H9 (cell line): Measurements from ENCODE around the gene NPHP1. TPM values are rescaled to one million over a fixed set of nuclear protein-coding genes. Genes with fewer than 3 reads are reported as not detected.

ENCODE experiments used
- DNase-seq: peaks from one replicate; pipeline ENCODE4 v3.0.0-alpha.2; 2017
- H2AFZ ChIP-seq: one replicate; pipeline ENCODE4 v1.6.1; 2013; ENCODE audit warnings: mild to moderate bottlenecking, low read length, control low read depth, moderate library complexity
- H2AK5ac ChIP-seq: 2 replicates; pipeline ENCODE4 v1.6.1; 2013; ENCODE audit warnings: low read length, control low read depth, mixed read lengths; ENCODE audit not compliant: insufficient read length
- H2BK120ac ChIP-seq: one replicate; pipeline ENCODE4 v1.6.1; 2013; ENCODE audit warnings: low read depth, mild to moderate bottlenecking, low read length, control low read depth, inconsistent platforms; ENCODE audit not compliant: poor library complexity, severe bottlenecking
- H2BK12ac ChIP-seq: 2 replicates; pipeline ENCODE4 v1.6.1; 2013; ENCODE audit warnings: low read length, control low read depth, mixed read lengths, low read depth; ENCODE audit not compliant: insufficient read length
- H2BK15ac ChIP-seq: 2 replicates; pipeline ENCODE4 v1.6.1; 2013; ENCODE audit warnings: low read depth, low read length, control low read depth
- H2BK20ac ChIP-seq: one replicate; pipeline ENCODE4 v1.6.1; 2013; ENCODE audit warnings: low read depth, mild to moderate bottlenecking, low read length, control low read depth, inconsistent platforms; ENCODE audit not compliant: poor library complexity, severe bottlenecking
- H2BK5ac ChIP-seq: 2 replicates; pipeline ENCODE4 v1.6.1; 2013; ENCODE audit warnings: low read length, control low read depth, mixed read lengths; ENCODE audit not compliant: insufficient read length
- H3K14ac ChIP-seq: 2 replicates; pipeline ENCODE4 v1.6.1; 2013; ENCODE audit warnings: low read length, control low read depth; ENCODE audit not compliant: insufficient read depth
- H3K18ac ChIP-seq: 2 replicates; pipeline ENCODE4 v1.6.1; 2013; ENCODE audit warnings: low read depth, mild to moderate bottlenecking, mixed read lengths, low read length, control low read depth; ENCODE audit not compliant: insufficient read length
- H3K23ac ChIP-seq: 2 replicates; pipeline ENCODE4 v1.6.1; 2013; ENCODE audit warnings: low read length, control low read depth, mixed read lengths, low read depth; ENCODE audit not compliant: insufficient read length
- H3K23me2 ChIP-seq: 2 replicates; pipeline ENCODE4 v1.6.1; 2013; ENCODE audit warnings: low read depth, mild to moderate bottlenecking, mixed read lengths, low read length, control low read depth; ENCODE audit not compliant: insufficient read length, poor library complexity, severe bottlenecking
- H3K27ac ChIP-seq: 2 replicates; pipeline ENCODE4 v1.5.1; 2013; ENCODE audit warnings: low read length, control low read depth, mixed read lengths, low read depth; ENCODE audit not compliant: insufficient read length
- H3K27me3 ChIP-seq: 2 replicates; pipeline ENCODE4 v1.6.1; 2013; ENCODE audit warnings: low read length, control low read depth, inconsistent platforms; ENCODE audit not compliant: insufficient read depth
- H3K4ac ChIP-seq: 2 replicates; pipeline ENCODE4 v1.6.1; 2013; ENCODE audit warnings: low read depth, mild to moderate bottlenecking, control low read depth, inconsistent platforms, low read length, moderate library complexity
- H3K4me1 ChIP-seq: 2 replicates; pipeline ENCODE4 v1.6.1; 2013; ENCODE audit warnings: low read length, control low read depth, inconsistent platforms; ENCODE audit not compliant: insufficient read depth
- H3K4me2 ChIP-seq: 2 replicates; pipeline ENCODE4 v1.6.1; 2013; ENCODE audit warnings: low read length, control low read depth, mixed read lengths; ENCODE audit not compliant: insufficient read length, insufficient read depth
- H3K56ac ChIP-seq: 2 replicates; pipeline ENCODE4 v1.6.1; 2013; ENCODE audit warnings: low read depth, mild to moderate bottlenecking, mixed read lengths, low read length, control low read depth; ENCODE audit not compliant: insufficient read length
- H3K79me1 ChIP-seq: 2 replicates; pipeline ENCODE4 v1.6.1; 2013; ENCODE audit warnings: low read depth, mild to moderate bottlenecking, moderate library complexity, low read length, control low read depth, inconsistent platforms; ENCODE audit not compliant: insufficient read depth, poor library complexity, severe bottlenecking
- H3K79me2 ChIP-seq: 2 replicates; pipeline ENCODE4 v1.6.1; 2013; ENCODE audit warnings: low read length, control low read depth, inconsistent platforms; ENCODE audit not compliant: insufficient read depth
- H3K9ac ChIP-seq: 2 replicates; pipeline ENCODE4 v1.6.1; 2013; ENCODE audit warnings: low read length, control low read depth, mixed read lengths; ENCODE audit not compliant: insufficient read length; ENCODE audit errors: extremely low read depth
- H3K9me3 ChIP-seq: one replicate; pipeline ENCODE4 v1.6.1; 2013; ENCODE audit warnings: low read depth, low read length, inconsistent platforms; ENCODE audit not compliant: control insufficient read depth
- H3T11ph ChIP-seq: one replicate; pipeline ENCODE4 v1.6.1; 2013; ENCODE audit warnings: mild to moderate bottlenecking, low read length, control low read depth, inconsistent platforms
- H4K20me1 ChIP-seq: one replicate; pipeline ENCODE4 v1.6.1; 2013; ENCODE audit not compliant: control insufficient read depth, insufficient read length, insufficient read depth
- H4K5ac ChIP-seq: 2 replicates; pipeline ENCODE4 v1.6.1; 2013; ENCODE audit warnings: low read depth, mild to moderate bottlenecking, mixed read lengths, low read length, control low read depth; ENCODE audit not compliant: insufficient read length
- H4K8ac ChIP-seq: replicated peaks from 2 replicates; pipeline ENCODE4 v1.6.1; 2013; ENCODE audit warnings: low read length, control low read depth, mixed read lengths, low read depth; ENCODE audit not compliant: insufficient read length
- H4K91ac ChIP-seq: 2 replicates; pipeline ENCODE4 v1.6.1; 2013; ENCODE audit warnings: low read depth, mild to moderate bottlenecking, moderate library complexity, mixed read lengths, low read length, control low read depth; ENCODE audit not compliant: insufficient read length
- H3K27ac Mint-ChIP-seq, 3 experiments: 2 replicates in 2 of 3; 3 replicates in 1 of 3; pipeline ENCODE4 v1.8.0; 2020 to 2021; ENCODE audit warnings: mixed read lengths in 3 of 3, mild to moderate bottlenecking in 1 of 3, moderate library complexity in 1 of 3
- H3K27me3 Mint-ChIP-seq: 2 replicates; pipeline ENCODE4 v1.8.0; 2021; ENCODE audit warnings: low read depth, mild to moderate bottlenecking, moderate library complexity, mixed read lengths
- H3K36me3 Mint-ChIP-seq, 3 experiments: 2 replicates in 2 of 3; 3 replicates in 1 of 3; pipeline ENCODE4 v1.8.0; 2020 to 2021; ENCODE audit warnings: low read depth in 3 of 3, mixed read lengths in 3 of 3; ENCODE audit not compliant: insufficient read depth in 1 of 3
- H3K4me1 Mint-ChIP-seq, 2 experiments: 2 replicates each; pipeline ENCODE4 v1.8.0; 2020; ENCODE audit warnings: mixed read lengths in 2 of 2
- H3K4me3 Mint-ChIP-seq, 2 experiments: 2 replicates in 1 of 2; 3 replicates in 1 of 2; pipeline ENCODE4 v1.8.0; 2020 to 2021; ENCODE audit warnings: mild to moderate bottlenecking in 2 of 2, mixed read lengths in 2 of 2, moderate library complexity in 1 of 2
- H3K9me3 Mint-ChIP-seq, 2 experiments: 2 replicates in 1 of 2; 3 replicates in 1 of 2; pipeline ENCODE4 v1.8.0; 2020; ENCODE audit warnings: mild to moderate bottlenecking in 2 of 2, mixed read lengths in 2 of 2, moderate library complexity in 1 of 2
- WGBS: extraction: QIAGEN DNeasy Blood & Tissue Kit; methylation state at CpG from one replicate; pipeline ENCODE4 v1.1.7; 2013; ENCODE audit warnings: missing lambda C conversion rate, low lambda C conversion rate, mixed read lengths; ENCODE audit not compliant: insufficient read length; ENCODE audit errors: extremely low coverage; 5-methylcytosine and 5-hydroxymethylcytosine counted together
- total RNA-seq: library from RNA; stranded (reverse); gene quantifications from 2 replicates; pipeline ENCODE4 v1.2.1, GENCODE V29; 2021
- TF ChIP-seq, protein P1 (sequence below): fragments of 200-600 bp; sonication (generic); conservative IDR thresholded peaks from 3 replicates; pipeline ENCODE4 v1.8.0; 2021; ENCODE audit warnings: antibody characterized with exemption, mild to moderate bottlenecking

Gene NPHP1
- total RNA-seq, 1 experiment from 2014 or later: 2.1 TPM

DNA sequence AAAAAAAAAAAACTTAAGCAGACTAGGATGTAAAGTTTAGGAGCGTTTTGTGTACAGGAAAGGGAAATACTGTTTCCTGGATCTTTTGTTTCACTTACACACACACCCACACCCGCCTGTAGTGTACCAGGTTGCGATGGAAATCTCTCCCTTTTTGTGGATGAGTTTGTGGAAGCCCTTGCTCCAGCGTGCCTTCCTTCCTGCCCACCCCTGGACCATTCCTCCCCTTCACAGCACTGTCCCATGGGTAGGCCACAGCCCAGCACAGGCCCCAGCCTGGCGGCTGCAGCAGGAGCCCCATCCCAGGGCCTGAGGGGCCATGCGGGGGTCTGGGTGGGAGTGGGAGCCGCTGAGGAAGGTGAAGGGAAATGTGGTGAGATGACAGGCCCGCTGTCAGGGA lies 104.3 kb downstream of the NPHP1 start:
- no peaks in the 10 kb centered on the region; a peak in 1 of 7 replicates for H3K36me3 Mint-ChIP-seq
- no peak overlapping the region; a peak in 1 of 7 replicates for H3K27ac Mint-ChIP-seq

More for the DNA sequence above, 104.3 kb downstream of the NPHP1 start:
- Mint-ChIP-seq H3K4me1 (peaks cover 5 to 11% of the 10 kb centered on the region in 2 experiments; a peak in 3 of 4 replicates), H3K9me3 (peaks cover 0 to 2% of the 10 kb centered on the region in 2 experiments; a peak in 1 of 5 replicates), H3K4me3 (no peak overlapping the region), H3K27me3 (peaks cover 2% of the 10 kb centered on the region)
- Histone ChIP-seq H4K91ac (no peak overlapping the region), H4K20me1 (no peaks in the 10 kb centered on the region), H2BK15ac (no peak overlapping the region), H3K14ac (no peak overlapping the region), H2BK12ac (no peak overlapping the region), H3K18ac (no peak overlapping the region), H3K79me2 (no peaks in the 10 kb centered on the region), H3K79me1 (no peaks in the 10 kb centered on the region), H3T11ph (no peak overlapping the region), H2AK5ac (no peak overlapping the region), H3K23ac (no peak overlapping the region), H2BK120ac (no peak overlapping the region), H3K56ac (no peak overlapping the region), H3K23me2 (no peaks in the 10 kb centered on the region), H2BK5ac (no peak overlapping the region), H4K5ac (no peak overlapping the region), H2AFZ (no peak overlapping the region), H3K9ac (no peak overlapping the region), H3K27ac (no peak overlapping the region), H3K4ac (no peak overlapping the region), H3K4me2 (no peak overlapping the region), H4K8ac (no peak overlapping the region), H3K9me3 (no peaks in the 10 kb centered on the region), H2BK20ac (no peak overlapping the region), H3K27me3 (no peaks in the 10 kb centered on the region), H3K4me1 (no peaks in the 10 kb centered on the region)
- peak; percentile 16 for DNase-seq
- WGBS: no CpG with 5 or more reads among the region's 8 CpGs
- TF ChIP-seq, protein P1, sequence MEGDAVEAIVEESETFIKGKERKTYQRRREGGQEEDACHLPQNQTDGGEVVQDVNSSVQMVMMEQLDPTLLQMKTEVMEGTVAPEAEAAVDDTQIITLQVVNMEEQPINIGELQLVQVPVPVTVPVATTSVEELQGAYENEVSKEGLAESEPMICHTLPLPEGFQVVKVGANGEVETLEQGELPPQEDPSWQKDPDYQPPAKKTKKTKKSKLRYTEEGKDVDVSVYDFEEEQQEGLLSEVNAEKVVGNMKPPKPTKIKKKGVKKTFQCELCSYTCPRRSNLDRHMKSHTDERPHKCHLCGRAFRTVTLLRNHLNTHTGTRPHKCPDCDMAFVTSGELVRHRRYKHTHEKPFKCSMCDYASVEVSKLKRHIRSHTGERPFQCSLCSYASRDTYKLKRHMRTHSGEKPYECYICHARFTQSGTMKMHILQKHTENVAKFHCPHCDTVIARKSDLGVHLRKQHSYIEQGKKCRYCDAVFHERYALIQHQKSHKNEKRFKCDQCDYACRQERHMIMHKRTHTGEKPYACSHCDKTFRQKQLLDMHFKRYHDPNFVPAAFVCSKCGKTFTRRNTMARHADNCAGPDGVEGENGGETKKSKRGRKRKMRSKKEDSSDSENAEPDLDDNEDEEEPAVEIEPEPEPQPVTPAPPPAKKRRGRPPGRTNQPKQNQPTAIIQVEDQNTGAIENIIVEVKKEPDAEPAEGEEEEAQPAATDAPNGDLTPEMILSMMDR: no peak
